Adrenal gland (tissue), 5 donors: ENCODE results near the gene DPEP1.

Source experiments
- POLR2A ChIP-seq, 2 donors: fragments of 450-650 bp; IDR thresholded peaks; one replicate each; pipeline ENCODE4 v1.6.1; 2017; ENCODE audit warnings: antibody characterized with exemption in 2 of 2, mild to moderate bottlenecking in 2 of 2, moderate library complexity in 1 of 2
- TF ChIP-seq, protein P1 (sequence below), 6 experiments: fragments of 450-650 bp in 4 of 6; fragments of 200-600 bp in 2 of 6; sonication (generic) in 1 of 6; IDR thresholded peaks; 1 replicate in 5 of 6; 2 replicates in 1 of 6; pipeline versions ENCODE4 v1.5.1 to v1.8.0; 2016 to 2021; ENCODE audit warnings: antibody characterized with exemption in 6 of 6, mild to moderate bottlenecking in 2 of 6, moderate library complexity in 1 of 6
- donor health status: DM: no; HTN: no; CAD: no.

- TF ChIP-seq, protein P1, sequence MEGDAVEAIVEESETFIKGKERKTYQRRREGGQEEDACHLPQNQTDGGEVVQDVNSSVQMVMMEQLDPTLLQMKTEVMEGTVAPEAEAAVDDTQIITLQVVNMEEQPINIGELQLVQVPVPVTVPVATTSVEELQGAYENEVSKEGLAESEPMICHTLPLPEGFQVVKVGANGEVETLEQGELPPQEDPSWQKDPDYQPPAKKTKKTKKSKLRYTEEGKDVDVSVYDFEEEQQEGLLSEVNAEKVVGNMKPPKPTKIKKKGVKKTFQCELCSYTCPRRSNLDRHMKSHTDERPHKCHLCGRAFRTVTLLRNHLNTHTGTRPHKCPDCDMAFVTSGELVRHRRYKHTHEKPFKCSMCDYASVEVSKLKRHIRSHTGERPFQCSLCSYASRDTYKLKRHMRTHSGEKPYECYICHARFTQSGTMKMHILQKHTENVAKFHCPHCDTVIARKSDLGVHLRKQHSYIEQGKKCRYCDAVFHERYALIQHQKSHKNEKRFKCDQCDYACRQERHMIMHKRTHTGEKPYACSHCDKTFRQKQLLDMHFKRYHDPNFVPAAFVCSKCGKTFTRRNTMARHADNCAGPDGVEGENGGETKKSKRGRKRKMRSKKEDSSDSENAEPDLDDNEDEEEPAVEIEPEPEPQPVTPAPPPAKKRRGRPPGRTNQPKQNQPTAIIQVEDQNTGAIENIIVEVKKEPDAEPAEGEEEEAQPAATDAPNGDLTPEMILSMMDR (IDR thresholded peaks at IDR 0.05), result no peak
- no peak for TF ChIP-seq POLR2A (IDR thresholded peaks at IDR 0.05)
Measured at GRCh38 chr16:89572485-89573205, 40.8 kb upstream of the DPEP1 start.
